Peyer's patch (tissue), 4 donors: ENCODE data around the gene SMURF1. TPM values are rescaled to one million over a fixed set of nuclear protein-coding genes. Genes with fewer than 3 reads are reported as not detected.

Source experiments
- DNase-seq, 3 donors: peaks; one replicate each; pipeline ENCODE4 v3.0.0-alpha.2; 2017 to 2019
- H3K27ac ChIP-seq, 4 donors: fragments of 200-600 bp; sonication (generic); one replicate each; pipeline ENCODE4 v1.5.1; 2016 to 2019
- H3K27me3 ChIP-seq, 2 donors: fragments of 200-600 bp; sonication (generic); one replicate each; pipeline ENCODE4 v1.5.1; 2019
- H3K36me3 ChIP-seq, 3 donors: fragments of 200-600 bp; sonication (generic); one replicate each; pipeline ENCODE4 v1.5.1; 2016 to 2019
- H3K4me1 ChIP-seq, 4 donors: fragments of 200-600 bp; sonication (generic); one replicate each; pipeline ENCODE4 v1.5.1; 2016 to 2019
- H3K4me3 ChIP-seq, 4 donors: fragments of 200-600 bp; sonication (generic); 1 replicate in 3 of 4; 2 replicates in 1 of 4; pipeline ENCODE4 v1.5.1; 2016 to 2019; ENCODE audit warnings: mild to moderate bottlenecking in 1 of 4
- H3K9me3 ChIP-seq, 4 donors: fragments of 200-600 bp; sonication (generic); one replicate each; pipeline ENCODE4 v1.5.1; 2016 to 2019; ENCODE audit warnings: mild to moderate bottlenecking in 1 of 4
- CTCF ChIP-seq, 6 experiments: fragments of 450-650 bp in 4 of 6; fragments of 200-600 bp in 2 of 6; sonication (generic) in 1 of 6; IDR thresholded peaks; one replicate each; pipeline ENCODE4 v1.5.1; 2017 to 2019; ENCODE audit warnings: antibody characterized with exemption in 6 of 6, mild to moderate bottlenecking in 3 of 6, moderate library complexity in 1 of 6
- POLR2A ChIP-seq, 2 donors: fragments of 450-650 bp; IDR thresholded peaks; one replicate each; pipeline ENCODE4 v1.5.1; 2017; ENCODE audit warnings: antibody characterized with exemption in 2 of 2, mild to moderate bottlenecking in 2 of 2, moderate library complexity in 2 of 2
- total RNA-seq, 4 donors: library from RNA; depleted of rRNA; stranded (reverse); fragments of >200 nt; gene quantifications; one replicate each; pipeline ENCODE4 v1.1.0, GENCODE V29; 2016

SMURF1 gene
- total RNA-seq, 4 donors from 2014 or later = 17.2 to 85.0 (median 43.0) TPM

GRCh38 chr7:99028261-99028973, 115.5 kb downstream of the SMURF1 start:
- Histone ChIP-seq H3K27ac (no peak overlapping the region), H3K27me3 (no peaks in the 10 kb centered on the region), H3K4me3 (no peak overlapping the region), H3K36me3 (peaks cover 0 to 64% (median 0%) of the 10 kb centered on the region in 3 donors), H3K9me3 (no peaks in the 10 kb centered on the region), H3K4me1 (no peaks in the 10 kb centered on the region)
- TF ChIP-seq CTCF (IDR thresholded peaks at IDR 0.05) (no peak), POLR2A (IDR thresholded peaks at IDR 0.05) (no peak)
- DNase-seq = peak in 1 of 3 donors; percentile 46

- peak in 1 of 3 donors; percentile 37 for DNase-seq
- Histone ChIP-seq H3K4me3 (no peak overlapping the region), H3K9me3 (no peaks in the 10 kb centered on the region), H3K36me3 (peaks cover 0 to 58% (median 0%) of the 10 kb centered on the region in 3 donors), H3K27me3 (no peaks in the 10 kb centered on the region), H3K27ac (no peak overlapping the region), H3K4me1 (no peaks in the 10 kb centered on the region)
- no peak for TF ChIP-seq CTCF (IDR thresholded peaks at IDR 0.05)
- TF ChIP-seq POLR2A (IDR thresholded peaks at IDR 0.05) = no peak
Observed at GRCh38 chr7:99027841-99028240, 116.1 kb downstream of the SMURF1 start.

GRCh38 chr7:99027241-99027640, 116.7 kb downstream of the SMURF1 start:
- H3K4me1 ChIP-seq = no peaks in the 10 kb centered on the region
- H3K36me3 ChIP-seq = peaks cover 0 to 52% (median 0%) of the 10 kb centered on the region in 3 donors
- DNase-seq = no peak
- no peaks in the 10 kb centered on the region for H3K27me3 ChIP-seq
- H3K4me3 ChIP-seq = no peak overlapping the region
- TF ChIP-seq CTCF (IDR thresholded peaks at IDR 0.05) (no peak), POLR2A (IDR thresholded peaks at IDR 0.05) (no peak)
- no peak overlapping the region for H3K27ac ChIP-seq
- no peaks in the 10 kb centered on the region for H3K9me3 ChIP-seq

GRCh38 chr7:99024066-99024465, 119.8 kb downstream of the SMURF1 start:
- H3K9me3 ChIP-seq = no peaks in the 10 kb centered on the region
- H3K4me3 ChIP-seq = no peak overlapping the region
- peaks cover 0 to 31% (median 0%) of the 10 kb centered on the region in 3 donors for H3K36me3 ChIP-seq
- no peaks in the 10 kb centered on the region for H3K27me3 ChIP-seq
- H3K4me1 ChIP-seq = no peaks in the 10 kb centered on the region
- DNase-seq = no peak
- H3K27ac ChIP-seq = no peak overlapping the region
- TF ChIP-seq POLR2A (IDR thresholded peaks at IDR 0.05) = no peak
- TF ChIP-seq CTCF (IDR thresholded peaks at IDR 0.05) = no peak

- no peaks in the 10 kb centered on the region for H3K27me3 ChIP-seq
- no peak overlapping the region for H3K27ac ChIP-seq
- H3K4me3 ChIP-seq = no peak overlapping the region
- H3K9me3 ChIP-seq = no peaks in the 10 kb centered on the region
- peak in 1 of 3 donors; percentile 34 for DNase-seq
- no peak for TF ChIP-seq POLR2A (IDR thresholded peaks at IDR 0.05)
- TF ChIP-seq CTCF (IDR thresholded peaks at IDR 0.05) = no peak
- H3K4me1 ChIP-seq = no peaks in the 10 kb centered on the region
- peaks cover 0 to 11% (median 0%) of the 10 kb centered on the region in 3 donors for H3K36me3 ChIP-seq
Observed at GRCh38 chr7:99021941-99022560, 121.9 kb downstream of the SMURF1 start.
